ENCODE measurements around the gene MRS2.
"Not testable (repeated sequence)": the region's sequence is repeated elsewhere in the genome, so short reads cannot be mapped to it uniquely, and the experiment has no call there.

MRS2 gene, protein sequence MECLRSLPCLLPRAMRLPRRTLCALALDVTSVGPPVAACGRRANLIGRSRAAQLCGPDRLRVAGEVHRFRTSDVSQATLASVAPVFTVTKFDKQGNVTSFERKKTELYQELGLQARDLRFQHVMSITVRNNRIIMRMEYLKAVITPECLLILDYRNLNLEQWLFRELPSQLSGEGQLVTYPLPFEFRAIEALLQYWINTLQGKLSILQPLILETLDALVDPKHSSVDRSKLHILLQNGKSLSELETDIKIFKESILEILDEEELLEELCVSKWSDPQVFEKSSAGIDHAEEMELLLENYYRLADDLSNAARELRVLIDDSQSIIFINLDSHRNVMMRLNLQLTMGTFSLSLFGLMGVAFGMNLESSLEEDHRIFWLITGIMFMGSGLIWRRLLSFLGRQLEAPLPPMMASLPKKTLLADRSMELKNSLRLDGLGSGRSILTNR

DNA sequence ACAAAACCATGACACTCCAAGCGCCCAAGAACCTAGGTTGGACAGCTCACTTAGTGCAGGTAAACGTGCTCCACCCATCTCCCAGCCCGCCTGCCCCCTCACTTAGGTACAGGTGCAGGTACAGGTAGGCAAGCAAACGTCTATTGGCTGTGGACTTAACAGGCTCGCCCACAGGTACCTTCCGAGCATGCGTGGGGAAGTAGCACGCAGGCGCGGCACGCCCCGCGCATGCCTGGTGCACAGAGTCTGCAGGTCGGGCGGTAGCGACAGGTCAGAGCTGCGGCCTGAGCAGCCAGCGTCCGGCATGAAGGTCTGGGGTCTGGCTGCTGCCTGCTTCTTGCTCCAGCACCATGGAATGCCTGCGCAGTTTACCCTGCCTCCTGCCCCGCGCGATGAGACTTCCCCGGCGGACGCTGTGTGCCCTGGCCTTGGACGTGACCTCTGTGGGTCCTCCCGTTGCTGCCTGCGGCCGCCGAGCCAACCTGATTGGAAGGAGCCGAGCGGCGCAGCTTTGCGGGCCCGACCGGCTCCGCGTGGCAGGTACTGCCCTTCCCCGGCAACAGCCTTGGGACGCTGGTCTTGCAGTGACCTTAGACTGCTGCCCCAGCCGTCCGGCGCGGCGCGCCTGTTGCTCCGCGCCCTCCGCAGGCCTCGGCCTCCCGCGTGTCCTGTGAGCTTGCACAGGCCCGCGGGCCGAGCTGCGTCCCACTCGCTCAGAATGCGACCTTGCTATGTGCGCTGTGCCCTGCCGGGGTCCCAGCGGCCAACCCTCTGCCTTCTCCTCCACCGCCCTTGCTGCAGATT lies at the start of gene MRS2:
Gene MRS2, plus strand, starts transcription at position 240 of the 804 bp plus-strand sequence. Its CDS starts 111 bp downstream, at position 351.
- DNase-seq (ENCODE audit: low read depth in 3 of 3, low spot score in 1 of 3), result peak; percentile 49 to 63 (median 58)

DNA sequence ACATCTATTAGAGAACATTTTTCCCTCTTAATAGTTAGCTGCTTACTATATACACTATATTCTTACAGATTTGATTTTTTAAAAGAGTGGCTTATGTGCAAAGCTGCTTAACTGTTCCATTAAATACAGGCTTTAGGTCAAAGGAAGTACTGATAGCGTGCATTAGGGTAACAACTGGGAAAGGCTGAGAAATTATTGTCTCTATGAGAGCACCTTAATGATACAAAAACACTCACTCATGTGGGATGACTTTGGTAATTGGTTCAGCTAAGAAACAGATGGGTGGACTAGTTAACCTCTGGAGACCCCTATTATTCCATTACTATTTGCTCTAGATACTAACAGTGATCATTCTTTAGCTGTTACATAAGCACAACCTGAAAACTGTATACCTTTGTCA lies 48.9 kb upstream of the MRS2 start:
- DNase-seq (ENCODE audit: low read depth in 3 of 3, low spot score in 1 of 3), result no peak

DNA sequence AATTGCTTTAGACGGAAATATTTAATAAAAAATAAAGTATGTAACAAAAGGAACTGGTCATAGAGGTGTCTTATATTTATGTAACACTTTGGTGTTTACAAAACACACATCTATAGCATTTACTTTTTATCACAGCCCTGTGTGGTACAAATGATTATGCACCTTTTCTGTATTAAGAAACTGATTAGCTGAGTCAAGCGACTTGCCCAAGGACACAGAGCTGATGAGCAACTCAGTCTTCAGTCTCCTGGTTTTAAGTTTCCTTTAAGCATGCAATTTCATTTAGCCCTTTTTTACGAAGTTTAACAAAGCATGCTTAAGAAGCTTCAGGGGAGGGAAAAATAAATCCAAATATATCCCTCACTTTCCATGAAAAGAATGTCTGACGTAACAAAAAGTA lies 47.3 kb upstream of the MRS2 start:
- DNase-seq (ENCODE audit: low read depth in 3 of 3, low spot score in 1 of 3), result no peak

DNA sequence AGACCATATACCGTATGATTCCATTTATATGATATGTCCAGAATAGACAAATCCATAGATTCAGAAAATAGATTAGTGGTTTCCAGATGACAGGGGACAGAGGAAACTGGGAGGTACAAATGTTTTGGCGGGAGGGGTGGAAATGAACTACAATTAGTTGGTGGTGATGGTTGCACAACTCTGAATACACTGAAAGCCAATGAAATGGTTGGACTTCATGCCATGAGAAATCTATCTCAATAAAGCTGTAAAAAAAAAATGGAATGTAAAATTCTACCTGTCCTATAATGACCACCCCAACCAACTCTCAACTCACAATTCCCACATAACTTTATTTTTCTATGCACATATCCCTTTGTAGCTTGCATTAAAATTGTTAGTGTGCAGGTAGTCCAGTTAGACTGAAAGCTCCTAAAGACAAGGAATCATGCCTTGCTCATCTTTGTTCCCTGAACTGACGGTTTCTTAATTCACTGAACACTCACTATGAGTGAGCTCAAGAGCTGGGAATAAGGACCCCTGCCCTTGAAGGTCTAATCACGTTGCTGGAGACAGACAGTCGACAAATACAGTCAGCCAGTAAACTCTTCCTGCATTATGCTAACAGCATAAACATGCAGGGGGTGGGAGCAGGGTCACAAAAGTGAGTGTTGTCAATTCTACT lies 46.3 kb upstream of the MRS2 start:
- DNase-seq (ENCODE audit: low read depth in 3 of 3, low spot score in 1 of 3), result no peak

DNA sequence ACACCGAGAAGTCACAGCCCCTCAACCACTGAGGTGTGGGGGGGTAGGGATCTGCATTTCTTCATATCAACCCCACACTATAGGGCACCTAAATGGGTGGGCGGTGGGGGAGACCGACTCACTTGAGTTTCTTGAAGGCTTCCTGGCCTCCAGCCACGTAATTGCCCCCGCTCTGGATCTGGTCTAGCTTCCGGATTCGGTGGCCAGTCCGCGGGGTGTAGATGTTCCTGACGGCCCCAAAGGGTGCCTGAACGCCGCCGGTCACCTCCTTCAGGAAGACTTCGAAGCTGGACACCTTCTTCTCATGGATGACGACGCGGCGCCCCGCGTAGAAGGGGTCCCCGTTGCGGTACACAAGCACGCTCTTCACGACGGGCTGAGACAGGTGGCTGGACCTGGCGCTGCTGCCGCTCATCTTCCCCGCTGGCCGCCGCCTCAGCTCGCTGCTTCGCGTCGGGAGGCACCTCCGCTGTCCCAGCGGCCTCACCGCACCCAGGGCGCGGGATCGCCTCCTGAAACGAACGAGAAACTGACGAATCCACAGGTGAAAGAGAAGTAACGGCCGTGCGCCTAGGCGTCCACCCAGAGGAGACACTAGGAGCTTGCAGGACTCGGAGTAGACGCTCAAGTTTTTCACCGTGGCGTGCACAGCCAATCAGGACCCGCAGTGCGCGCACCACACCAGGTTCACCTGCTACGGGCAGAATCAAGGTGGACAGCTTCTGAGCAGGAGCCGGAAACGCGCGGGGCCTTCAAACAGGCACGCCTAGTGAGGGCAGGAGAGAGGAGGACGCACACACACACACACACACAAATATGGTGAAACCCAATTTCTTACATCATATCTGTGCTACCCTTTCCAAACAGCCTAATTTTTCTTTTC lies 45.2 kb upstream of the MRS2 start, which contains the start of gene DCDC2:
Gene DCDC2, minus strand, starts transcription at position 724 of the 883 bp plus-strand sequence. Its CDS starts 309 bp downstream, at position 415.
- DNase-seq (ENCODE audit: low read depth in 3 of 3, low spot score in 1 of 3), result peak in 1 of 3 donors; percentile 8

DNA sequence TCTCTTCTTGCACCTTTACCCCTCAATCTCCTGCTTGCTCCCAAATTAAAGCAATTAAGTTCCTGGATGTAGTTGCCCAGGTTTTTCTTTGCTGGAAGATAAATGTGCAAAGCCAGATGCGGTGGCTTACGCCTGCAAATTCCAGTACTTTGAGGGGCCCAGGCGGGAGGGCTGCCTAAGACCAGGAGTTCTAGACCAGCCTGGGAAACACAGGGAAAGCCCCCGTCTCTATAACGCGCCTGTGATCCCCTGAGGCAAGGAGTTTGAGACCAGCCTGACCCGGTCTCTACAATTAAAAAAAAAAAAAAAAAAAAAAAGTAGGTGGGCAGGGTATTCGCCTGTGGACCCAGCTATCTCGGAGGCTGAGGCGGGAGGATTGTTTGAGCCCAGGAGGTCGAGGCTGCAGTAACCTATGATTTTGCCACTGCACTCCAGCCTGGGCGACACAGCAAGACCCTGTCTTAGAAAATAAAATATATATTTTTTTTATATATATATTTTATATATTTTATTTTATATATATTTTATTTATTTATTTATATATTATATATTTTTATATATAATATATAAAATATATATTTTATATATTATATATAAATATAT lies 44.4 kb upstream of the MRS2 start:
- no peak for DNase-seq (ENCODE audit: low read depth in 3 of 3, low spot score in 1 of 3)

DNA sequence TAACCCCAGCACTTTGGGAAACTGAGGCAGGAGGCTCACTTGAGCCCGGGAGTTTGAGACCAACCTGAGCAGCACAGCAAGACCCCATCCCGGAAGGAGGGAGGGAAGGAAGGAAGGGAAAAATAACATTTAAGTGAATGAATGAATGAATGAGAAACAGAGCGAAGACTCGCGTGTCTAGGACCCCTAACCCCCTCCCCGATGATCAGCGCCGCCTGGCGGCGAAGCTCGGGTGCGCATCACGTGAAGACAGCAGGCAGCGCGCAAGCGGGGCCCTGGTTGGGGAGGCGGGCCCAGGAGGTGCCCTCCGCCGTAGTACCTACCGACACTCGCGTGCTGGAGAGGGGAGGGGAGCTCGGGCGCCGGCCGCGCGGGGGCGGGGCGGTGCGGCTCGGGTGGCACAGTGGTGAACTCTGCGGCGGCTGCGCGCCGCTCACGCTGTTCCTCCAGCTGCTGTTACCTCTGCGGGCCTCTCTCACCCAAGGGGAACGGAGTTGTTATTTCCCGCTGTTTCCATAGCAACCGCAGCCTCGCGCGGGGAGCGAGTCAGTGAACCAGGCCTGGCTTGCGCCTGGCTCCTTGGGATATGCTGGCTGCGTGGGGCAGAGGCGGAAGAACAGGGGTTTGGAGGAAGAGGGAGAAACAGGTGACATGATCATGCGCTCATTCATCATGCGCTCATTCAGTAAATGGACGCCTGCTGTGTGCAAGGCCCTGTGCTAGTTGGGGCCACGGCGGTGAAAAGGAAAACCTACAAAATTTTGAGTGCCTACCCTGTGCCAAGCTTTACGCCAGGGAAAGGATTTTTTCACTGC lies 42.9 kb upstream of the MRS2 start:
- DNase-seq (ENCODE audit: low read depth in 3 of 3, low spot score in 1 of 3), result peak; percentile 35 to 72 (median 50)

DNA sequence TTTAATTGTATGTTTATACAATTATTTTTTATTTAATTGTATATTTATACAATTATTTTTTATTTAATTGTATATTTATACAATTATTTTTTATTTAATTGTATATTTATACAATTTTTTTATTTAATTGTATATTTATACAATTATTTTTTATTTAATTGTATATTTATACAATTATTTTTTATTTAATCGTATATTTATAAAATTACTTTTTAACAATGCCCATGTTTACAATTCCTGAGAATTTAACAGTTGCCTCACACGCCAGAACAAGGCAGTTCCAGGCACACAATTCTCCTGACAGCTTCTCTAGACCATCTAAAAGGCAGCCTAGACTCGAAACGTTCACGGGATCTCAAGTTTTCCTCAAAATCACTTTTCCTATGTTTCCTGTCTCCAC lies 40.4 kb upstream of the MRS2 start:
- not testable (repeated sequence) for DNase-seq (ENCODE audit: low read depth in 3 of 3, low spot score in 1 of 3)

DNA sequence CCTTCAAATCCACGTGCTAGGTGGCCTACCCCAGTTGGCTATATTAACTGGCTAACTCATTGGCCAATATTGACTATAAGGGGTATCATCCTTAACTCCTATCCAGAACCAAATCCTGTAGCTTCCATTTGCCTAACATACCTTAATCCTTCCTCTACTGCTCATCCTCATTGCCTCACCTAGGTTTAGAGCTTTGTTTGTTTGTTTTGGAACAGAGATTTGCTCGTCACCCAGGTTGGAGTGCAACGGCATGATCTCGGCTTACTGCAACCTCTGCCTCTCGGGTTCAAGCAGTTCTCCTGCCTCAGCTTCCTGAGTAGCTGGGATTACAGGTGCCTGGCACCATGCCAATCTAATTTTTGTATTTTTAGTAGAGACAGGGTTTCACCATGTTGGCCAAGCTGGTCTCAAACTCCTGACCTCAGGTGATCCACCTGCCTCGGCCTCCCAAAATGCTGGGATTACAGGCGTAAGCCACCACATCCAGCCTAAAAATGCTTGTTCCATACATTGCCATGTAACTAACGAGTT lies 37.6 kb upstream of the MRS2 start:
- not testable (repeated sequence) for DNase-seq (ENCODE audit: low read depth in 3 of 3, low spot score in 1 of 3)

DNA sequence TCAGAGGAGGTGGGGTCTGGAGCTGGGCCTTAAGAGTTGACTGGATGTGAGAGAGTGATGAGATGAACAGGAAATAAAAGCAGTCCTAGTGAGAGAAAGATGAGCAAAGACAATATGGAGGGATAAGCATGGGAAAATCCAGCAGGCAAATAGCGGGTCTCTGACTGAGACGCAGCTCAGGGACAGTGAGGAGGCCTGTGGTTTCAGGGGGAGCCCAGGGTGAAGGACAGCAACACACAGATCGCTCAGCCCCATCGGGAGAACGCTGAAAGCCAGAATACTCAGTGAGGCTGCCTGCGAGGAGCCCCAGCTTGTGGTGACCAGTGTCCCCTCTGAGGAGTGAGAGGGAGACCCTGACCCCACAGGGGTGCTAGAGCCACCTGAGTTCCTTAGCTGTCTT lies 28.1 kb upstream of the MRS2 start:
- DNase-seq (ENCODE audit: low read depth in 3 of 3, low spot score in 1 of 3), result no peak

DNA sequence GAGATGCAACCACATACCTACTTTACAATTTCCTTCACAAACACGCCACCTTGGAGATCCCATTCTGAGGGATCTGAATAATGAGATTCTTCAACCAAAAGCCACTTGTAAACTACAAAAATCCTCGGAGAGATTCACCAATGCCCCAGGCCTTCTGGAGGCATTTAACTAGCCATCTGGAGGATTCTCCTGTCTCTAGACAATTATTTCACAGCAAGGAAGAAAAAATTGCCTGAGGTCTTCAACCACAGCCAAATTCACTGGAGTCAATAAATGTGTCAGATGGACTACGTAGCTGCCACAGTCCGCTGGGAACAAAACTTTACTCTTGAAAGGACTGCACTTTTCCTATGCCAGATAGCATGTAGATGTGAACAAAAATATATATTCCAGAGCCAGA lies 25.9 kb upstream of the MRS2 start:
- no peak for DNase-seq (ENCODE audit: low read depth in 3 of 3, low spot score in 1 of 3)

DNA sequence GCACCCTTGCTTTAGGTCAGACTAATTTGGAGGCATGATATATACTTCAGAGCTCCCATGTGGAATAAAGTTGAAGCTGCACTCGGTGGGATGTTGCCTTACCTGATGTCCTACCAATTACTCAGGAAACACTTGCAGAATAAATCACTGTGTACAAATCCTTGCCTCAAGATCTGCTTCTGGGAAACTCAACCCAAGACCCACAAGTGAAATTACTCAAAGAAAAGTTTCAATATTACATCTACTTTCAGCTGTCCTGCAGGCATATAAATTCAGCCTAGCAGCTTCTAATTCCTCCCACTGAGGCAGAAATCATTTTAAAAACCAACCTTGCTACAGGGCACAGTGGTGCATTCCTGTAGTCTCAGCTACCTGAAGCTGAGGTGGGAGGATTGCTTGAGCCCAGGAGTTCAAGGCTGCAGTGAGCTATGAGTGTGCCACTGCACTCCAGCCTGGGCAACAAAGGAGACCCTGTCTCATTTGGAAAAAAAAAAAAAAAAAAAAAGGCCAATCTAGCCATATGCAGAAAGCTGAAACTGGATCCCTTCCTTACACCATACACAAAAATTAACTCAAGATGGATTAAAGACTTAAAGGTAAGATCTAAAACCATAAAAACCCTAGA lies 24.2 kb upstream of the MRS2 start:
- no peak for DNase-seq (ENCODE audit: low read depth in 3 of 3, low spot score in 1 of 3)

DNA sequence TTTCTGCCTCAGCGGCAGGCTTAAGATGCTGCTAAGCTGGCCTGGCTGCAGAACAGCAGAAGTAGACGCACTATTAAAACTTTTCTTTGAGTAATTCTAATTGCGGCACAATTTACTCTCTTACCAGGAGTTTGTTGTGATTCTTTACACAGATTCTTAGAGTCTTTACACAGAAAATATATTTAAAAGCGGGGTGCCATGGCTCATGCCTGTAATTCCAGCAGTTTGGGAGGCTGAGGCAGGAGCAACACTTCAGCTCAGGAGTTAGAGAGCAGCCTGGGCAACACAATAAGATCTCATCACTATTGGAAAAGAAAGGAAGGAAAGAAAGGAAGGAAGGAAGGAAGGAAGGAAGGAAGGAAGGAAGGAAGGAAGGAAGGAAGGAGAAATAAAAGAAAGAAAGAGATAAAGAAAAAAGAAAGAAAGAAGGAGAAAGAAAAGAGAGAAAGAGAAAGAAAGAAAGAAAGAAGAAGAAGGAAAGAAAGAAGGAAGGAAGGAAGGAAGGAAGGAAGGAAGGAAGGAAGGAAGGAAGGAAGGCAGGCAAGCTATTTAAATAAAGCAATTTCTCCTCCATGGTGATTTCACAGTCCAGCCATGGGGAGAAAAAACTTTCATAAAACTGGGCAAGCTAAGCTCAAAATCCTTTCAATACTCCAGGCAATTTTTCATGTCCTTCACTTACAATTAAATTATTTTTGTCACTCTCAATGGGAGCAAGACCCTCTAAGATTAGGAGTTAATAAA lies 21.1 kb upstream of the MRS2 start:
- DNase-seq (ENCODE audit: low read depth in 3 of 3, low spot score in 1 of 3), result no peak

DNA sequence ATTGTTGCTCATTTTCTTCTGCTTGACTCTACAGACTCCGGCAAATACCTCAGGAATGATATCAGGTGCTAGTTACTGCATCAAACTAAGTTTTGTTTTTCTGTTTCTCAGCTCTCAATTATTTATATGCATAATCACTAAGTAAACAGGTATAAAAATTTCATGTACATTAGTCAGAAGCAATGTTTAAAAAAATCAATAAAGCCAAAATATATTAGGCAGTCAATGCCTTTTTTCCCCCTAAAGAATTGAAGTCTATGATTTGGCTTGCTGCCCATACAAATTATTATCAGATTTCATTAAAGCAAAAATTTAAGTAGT lies 20.6 kb upstream of the MRS2 start:
- DNase-seq (ENCODE audit: low read depth in 3 of 3, low spot score in 1 of 3), result no peak

DNA sequence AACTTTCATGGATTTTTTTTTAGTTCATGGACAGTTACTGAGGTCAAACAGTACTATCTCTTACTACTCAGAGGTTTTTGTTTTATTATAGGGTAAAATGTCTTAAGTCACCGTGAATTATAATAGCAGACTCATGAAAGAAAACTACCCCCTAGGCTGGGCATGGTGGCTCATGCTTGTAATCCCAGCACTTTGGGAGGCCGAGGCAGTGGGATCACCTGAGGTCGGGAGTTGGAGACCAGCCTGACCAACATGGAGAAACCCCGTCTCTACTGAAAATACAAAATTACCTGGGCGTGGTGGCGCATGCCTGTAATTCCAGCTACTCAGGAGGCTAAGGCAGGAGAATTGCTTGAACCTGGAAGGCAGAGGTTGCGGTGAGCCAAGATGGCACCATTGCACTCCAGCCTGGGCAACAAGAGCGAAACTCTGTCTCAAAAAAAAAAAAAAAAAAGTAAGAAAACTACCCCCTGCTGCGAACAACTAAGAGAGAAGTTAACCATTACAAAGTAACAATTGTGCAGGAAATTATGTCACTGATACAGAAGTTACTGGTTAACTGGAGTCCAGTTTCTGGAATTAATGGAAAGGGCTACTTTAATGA lies 19.7 kb upstream of the MRS2 start:
- DNase-seq (ENCODE audit: low read depth in 3 of 3, low spot score in 1 of 3), result not testable (repeated sequence)

DNA sequence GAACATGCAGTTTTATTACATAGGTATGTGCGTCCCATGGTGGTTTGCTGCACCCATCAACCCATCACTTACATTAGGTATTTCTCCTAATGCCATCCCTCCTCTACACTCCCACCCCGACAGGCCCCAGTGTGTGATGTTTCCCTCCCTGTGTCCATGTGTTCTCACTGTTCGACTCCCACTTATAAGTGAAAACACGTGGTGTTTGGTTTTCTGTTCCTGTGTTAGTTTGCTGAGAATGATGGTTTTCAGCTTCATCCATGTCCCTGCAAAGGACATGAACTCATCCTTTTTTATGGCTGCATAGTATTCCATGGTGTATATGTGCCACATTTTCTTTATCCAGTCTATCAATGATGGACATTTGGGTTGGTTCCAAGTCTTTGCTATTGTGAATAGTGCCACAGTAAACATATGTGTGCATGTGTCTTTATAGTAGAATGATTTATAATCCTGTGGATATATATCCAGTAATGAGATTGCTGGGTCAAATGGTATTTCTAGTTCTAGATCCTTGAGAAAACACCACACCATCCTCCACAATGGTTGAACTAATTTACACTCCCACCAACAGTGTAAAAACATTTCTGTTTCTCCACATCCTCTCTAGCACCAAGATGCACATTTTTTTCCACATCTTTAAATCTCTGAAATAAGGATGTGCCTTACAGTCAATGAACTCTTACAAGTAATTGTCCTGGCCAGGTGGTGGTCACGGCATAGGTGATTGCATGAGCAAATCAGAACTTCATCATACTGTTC lies 18.2 kb upstream of the MRS2 start:
- not testable (repeated sequence) for DNase-seq (ENCODE audit: low read depth in 3 of 3, low spot score in 1 of 3)

Data from stimulated activated CD4-positive, alpha-beta T cell treated with anti-CD3 and anti-CD28 coated beads, TNF-alpha, amount 100 ng/mL, for 1 hour (primary cell).